ENCODE results near the gene EEF1A2.
A peak's percentile ranks its signal among the peaks of the same experiment; 100 is the strongest.

Gene EEF1A2

DNA sequence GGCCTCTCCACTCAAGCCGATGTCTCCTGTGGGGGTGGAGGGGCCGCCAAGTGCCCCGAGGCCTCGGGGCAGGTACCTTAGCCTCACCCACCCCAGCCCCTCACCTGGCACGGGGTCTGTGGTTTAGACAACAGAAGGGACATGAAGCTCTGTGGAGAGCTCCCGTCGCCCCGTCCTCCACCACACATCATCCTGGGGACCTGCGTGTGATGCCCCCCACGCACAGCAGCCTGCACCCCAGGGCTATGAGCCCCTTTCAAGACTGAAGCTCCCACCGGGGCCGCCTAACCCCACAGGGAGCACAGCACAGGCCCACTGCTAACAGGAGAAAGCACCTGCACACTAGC lies 34.6 kb downstream of the EEF1A2 start:
- DNase-seq: no peak
- in situ Hi-C loops (cut with HindIII; ENCODE audit: low pct_ligation_motif_present, low pct_unique_long_range_greater_than_20kb, low sequenced_read_pairs): no loop called here

DNA sequence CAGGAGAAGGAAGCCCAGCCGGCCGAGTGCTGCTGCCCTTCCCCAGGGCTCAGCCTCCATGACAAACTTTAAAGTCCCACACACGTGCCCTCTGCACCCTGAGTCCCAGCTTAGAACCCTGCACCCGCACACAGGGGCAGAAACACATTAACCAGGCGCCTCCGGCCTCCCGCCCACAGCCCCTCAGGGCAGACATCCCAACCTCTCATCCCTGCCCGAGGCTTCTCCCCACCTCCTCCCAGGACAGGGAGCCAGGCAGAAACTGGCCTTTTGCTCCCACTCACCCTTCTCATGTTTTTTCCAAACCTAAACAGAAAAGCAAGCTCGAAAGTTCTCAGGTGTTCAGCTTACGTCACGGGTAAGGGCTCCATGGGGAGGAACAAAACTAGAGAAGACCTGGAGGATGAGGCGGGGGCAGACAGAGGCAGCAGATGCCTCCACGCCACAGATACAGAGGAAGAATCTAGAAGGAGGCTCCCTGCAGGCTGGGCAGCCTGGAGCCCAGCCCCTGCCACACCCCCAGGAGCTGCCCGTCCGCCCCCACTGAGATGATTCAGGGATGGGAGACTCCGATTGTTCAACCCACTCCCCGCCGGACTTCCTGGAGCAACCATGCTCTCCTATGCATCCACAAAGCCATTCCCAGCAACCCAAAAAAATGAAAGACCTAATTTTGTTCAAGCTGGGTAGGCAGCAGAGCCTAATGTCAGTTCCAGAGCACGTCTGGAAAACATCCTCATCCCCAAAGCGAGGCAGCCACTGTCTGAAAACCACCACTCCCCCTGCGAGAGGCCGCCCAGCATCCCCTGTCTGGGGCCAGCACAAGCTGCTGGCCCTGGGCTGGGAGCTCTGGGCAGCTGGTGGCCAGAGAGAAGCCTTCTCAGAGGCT lies 35.2 kb downstream of the EEF1A2 start:
- in situ Hi-C loops (cut with HindIII; ENCODE audit: low pct_ligation_motif_present, low pct_unique_long_range_greater_than_20kb, low sequenced_read_pairs): no loop called here
- DNase-seq: no peak

DNA sequence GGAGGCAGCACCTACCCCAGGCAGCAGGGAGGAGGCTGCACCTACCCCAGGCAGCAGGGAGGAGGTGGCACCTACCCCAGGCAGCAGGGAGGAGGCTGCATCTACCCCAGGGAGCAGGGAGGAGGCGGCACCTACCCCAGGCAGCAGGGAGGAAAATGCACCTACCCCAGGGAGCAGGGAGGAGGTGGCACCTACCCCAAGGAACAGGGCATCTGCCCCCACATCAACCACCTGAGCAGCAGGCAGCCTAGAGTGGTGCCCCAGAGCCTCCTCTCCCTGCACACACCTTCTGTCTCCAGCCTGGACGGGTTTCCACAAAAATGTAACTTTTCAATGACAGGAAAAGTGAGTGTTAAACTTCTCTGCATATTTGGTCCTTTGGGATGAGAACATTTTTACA lies 36.6 kb downstream of the EEF1A2 start:
- DNase-seq: no peak
- in situ Hi-C loops (cut with HindIII; ENCODE audit: low pct_ligation_motif_present, low pct_unique_long_range_greater_than_20kb, low sequenced_read_pairs): no loop called here

DNA sequence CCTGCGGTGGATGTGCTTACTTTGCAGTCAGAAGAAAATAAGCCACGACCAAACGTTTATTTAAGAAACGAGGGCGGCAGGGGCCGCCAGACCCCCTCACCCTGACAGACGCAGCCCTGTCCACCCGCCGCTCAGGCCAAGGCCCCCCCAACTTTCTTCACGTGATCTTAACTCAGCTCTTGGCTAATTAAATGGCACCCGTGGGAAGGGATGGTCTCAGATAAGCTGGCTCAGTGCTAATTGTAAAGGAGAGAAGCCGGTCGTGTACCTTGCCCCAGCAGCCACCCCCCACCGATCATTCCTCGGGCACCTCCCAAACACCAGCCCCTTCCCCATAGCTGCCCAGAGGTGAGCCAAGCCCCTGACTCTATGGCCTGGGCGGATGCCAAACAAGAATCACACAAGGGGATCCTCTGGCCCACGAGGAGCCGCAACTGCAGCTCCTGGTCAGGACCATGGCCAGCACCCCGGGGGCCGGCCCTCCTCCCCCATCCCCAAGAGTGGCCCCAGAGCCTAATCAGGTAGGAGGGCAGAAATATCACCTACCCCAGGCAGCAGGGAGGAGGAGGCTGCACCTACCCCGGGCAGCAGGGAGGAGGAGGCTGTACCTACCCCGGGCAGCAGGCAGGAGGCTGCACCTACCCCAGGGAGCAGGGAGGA lies 37.6 kb downstream of the EEF1A2 start:
- in situ Hi-C loops (cut with HindIII; ENCODE audit: low pct_ligation_motif_present, low pct_unique_long_range_greater_than_20kb, low sequenced_read_pairs): no loop called here
- DNase-seq: peak; percentile 26

GRCh38 chr20:63459070-63459380 lies 39.9 kb downstream of the EEF1A2 start:
- in situ Hi-C loops (cut with HindIII; ENCODE audit: low pct_ligation_motif_present, low pct_unique_long_range_greater_than_20kb, low sequenced_read_pairs): no loop called here
- DNase-seq: no peak

- in situ Hi-C loops (cut with HindIII; ENCODE audit: low pct_ligation_motif_present, low pct_unique_long_range_greater_than_20kb, low sequenced_read_pairs): no loop called here
- no peak for DNase-seq
Measured at GRCh38 chr20:63458170-63459069, 40.5 kb downstream of the EEF1A2 start.

DNA sequence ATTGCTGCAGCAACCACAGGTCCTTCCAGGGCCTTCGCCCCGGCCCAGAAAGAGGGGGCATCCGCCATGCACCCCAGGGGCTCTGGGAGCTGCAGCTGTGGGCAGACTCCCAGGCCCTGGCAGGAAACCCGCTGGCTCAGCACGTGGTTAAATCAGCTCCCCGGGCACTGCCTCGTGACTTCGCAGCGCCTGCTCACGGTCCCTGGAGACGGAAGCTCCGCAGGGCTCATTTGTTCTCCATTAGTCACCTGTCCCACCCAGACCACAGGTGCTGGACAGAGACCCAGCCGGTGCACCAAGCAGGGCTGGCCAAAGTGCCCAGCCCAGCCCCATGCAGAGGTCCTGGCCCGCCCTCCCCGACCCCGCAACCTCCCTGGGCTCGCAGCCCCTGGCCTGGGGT lies 41.1 kb downstream of the EEF1A2 start:
- DNase-seq: peak; percentile 73
- in situ Hi-C loops (cut with HindIII; ENCODE audit: low pct_ligation_motif_present, low pct_unique_long_range_greater_than_20kb, low sequenced_read_pairs): no loop called here

DNA sequence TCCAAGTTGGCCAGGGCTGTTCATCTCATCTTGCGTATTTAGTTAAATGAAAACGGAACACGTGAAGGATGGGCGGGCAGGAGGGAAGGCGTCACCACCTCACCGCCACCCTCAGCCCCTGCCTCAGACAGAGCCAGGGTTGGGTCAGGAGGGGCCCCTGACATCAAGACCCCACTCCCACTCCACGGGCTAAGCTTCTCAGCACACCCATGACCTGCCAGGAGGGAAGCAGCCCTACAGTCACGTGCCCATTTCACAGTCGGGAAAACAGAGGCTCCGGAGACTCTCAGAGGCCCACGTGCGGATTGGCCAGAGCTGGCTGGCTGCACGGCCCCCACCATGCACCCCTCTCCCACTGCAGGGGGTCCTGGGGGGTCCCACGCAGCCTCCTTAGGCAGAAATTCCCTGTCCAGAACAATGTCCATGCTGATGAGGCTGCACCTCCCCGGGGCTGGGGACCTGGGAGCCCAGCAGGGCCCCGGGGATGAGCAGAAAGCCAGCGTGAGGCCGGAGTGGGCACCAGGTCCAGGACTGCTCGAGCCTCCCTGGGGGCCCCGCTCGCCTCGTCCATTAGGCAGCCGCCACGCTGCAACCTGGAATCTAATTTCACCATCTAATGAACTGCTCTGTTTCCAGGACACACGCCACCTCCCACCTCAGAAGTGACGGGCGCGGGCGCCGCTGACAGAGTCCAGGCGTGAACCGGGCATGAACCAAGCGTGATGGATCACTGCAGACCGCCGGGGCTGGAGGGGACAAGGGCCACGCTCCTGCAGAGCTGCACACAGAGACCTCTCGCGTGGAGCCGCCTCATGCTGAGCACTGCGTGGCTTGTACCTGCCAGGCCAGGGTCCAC lies 42.2 kb downstream of the EEF1A2 start:
- no peak for DNase-seq
- in situ Hi-C loops (cut with HindIII; ENCODE audit: low pct_ligation_motif_present, low pct_unique_long_range_greater_than_20kb, low sequenced_read_pairs): no loop called here

DNA sequence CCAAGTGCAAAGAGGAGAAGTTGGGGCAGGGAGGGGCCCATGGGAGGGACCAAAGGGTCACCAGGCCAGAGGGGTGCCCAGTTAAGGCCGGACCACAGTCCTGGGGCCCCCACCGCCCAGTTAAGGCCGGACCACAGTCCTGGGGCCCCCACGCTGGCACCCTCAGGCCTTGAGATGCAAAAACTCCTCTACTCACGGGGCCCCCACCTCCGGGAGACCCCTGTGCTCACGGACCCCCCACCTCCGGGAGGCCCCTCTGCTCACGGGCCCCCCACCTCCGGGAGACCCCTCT lies 43.4 kb downstream of the EEF1A2 start:
- in situ Hi-C loops (cut with HindIII; ENCODE audit: low pct_ligation_motif_present, low pct_unique_long_range_greater_than_20kb, low sequenced_read_pairs): no loop called here

GRCh38 chr20:63454731-63455567 lies 43.9 kb downstream of the EEF1A2 start:
- in situ Hi-C loops (cut with HindIII; ENCODE audit: low pct_ligation_motif_present, low pct_unique_long_range_greater_than_20kb, low sequenced_read_pairs): no loop called here
- no peak for DNase-seq

More for the DNA sequence above, 43.4 kb downstream of the EEF1A2 start:
- DNase-seq: no peak

DNA sequence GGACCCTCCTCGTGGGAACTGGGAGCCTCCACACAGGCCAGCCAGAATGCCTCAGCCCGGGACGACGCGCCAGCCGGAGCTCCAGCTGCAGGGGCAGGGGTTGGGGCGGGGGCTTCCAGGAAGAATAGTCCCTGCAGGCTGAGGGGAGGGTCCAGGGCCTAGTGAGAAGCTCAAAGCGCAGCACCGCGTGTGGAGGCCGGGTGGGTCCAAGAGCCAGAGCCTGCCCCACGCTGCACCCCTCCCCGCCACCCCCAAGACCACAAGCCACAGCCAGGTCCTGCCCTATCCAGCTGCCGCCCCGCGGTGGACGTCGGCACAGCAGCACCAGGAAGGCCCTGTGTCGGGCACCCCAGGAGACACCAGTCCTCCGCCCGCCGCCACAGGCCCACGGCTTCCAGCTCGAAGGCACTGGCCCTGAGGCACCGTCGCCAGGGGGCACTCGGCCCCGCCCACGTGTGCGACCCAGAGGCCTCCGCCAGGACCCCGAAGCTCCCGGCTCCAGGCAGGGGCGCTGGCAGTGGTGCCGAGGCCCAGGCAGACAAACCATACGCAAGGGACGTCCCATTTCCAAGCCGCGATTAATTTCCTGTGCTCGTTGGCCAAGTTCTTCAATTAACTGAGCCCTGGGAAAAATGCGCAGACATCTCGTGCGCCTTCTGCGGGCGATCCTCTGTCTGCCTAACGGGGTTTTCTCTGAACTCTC lies 45.9 kb downstream of the EEF1A2 start:
- no peak for DNase-seq
- in situ Hi-C loops (cut with HindIII; ENCODE audit: low pct_ligation_motif_present, low pct_unique_long_range_greater_than_20kb, low sequenced_read_pairs): no loop called here

- in situ Hi-C loops (cut with HindIII; ENCODE audit: low pct_ligation_motif_present, low pct_unique_long_range_greater_than_20kb, low sequenced_read_pairs): no loop called here
- no peak for DNase-seq
Measured at GRCh38 chr20:63452341-63452740, 46.5 kb downstream of the EEF1A2 start.

DNA sequence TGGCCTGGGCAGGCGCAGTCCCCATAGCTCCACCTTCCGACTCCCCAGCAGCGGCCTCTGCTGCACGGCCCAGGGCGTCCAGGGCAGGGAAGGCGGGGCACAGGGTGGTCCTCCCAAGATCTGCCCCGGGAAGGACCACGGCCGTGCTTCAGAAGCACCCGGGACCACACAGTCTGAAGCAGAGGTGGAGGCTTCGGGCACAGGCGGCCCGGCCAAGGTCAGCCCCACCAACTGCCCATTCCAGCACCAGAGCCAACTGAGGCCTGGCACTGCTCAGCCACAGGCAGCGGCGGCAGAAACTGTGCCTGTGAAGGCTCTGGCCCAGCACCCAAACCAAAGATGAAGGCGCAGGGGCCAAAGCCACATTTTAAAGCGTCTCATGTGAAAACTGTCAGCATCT lies 47.1 kb downstream of the EEF1A2 start:
- DNase-seq: no peak
- in situ Hi-C loops (cut with HindIII; ENCODE audit: low pct_ligation_motif_present, low pct_unique_long_range_greater_than_20kb, low sequenced_read_pairs): no loop called here

DNA sequence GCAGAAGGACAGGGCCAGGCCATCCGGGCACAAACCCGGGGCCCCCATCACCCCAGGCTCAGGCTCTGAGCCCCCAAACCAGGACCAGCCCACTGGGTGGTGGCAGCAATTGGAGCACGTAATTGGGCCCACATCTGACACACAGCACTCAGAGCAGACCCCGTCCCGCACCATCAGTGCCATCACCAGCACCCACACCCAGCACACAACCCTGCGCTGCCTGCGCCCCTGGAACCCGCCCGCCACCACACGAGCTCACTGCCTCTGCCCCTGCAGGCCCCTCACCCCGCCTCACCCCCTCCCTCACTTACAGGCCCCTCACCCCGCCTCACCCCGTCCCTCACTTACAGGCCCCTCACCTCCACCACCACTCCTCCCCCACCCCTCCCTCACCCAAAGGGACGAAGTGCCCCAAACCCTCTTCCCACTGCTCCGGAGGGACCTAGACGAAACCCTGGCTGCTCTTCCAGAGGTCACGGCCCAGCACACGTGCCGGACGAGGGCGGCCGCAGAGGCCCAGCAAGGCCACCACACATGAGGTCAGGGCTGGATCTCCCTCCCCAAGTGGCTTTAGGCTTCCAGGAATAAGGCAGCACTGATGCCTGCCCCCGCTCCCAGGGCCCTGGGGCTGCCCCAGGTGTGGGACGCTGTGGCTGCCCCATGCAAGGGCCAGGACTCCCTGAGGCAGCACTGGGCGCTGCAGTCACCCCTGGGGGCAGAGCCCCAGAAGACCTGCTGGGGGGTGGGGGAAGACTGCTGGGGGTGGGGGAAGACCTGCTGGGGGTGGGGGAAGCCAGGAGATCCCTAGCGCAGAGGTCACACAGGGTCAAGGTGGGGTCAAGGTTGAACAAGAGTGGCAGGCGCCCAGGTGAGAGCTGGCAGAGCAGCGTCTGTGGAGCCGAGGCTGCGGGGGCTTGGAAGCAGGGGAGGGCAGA lies 48.8 kb downstream of the EEF1A2 start:
- no peak for DNase-seq
- in situ Hi-C loops (cut with HindIII; ENCODE audit: low pct_ligation_motif_present, low pct_unique_long_range_greater_than_20kb, low sequenced_read_pairs): no loop called here

DNA sequence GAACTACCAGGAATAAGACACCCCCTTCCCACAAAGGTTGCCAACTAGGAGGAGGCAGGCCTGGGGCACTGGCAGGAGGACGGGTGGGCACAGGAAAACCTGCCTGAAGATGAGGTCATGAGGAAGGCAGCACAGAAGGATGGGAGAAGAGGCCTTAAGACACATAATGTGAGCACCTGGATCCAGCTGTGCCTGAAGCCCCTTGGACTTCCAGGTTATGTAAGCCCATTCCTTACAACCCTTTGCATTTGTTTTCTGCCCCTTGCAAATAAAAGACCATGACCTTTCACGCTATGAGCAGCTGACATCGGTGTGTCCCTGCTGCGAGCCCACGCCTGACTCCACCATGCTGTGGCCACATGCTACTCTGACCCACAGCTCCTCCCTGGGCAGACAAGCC lies 49.9 kb downstream of the EEF1A2 start:
- in situ Hi-C loops (cut with HindIII; ENCODE audit: low pct_ligation_motif_present, low pct_unique_long_range_greater_than_20kb, low sequenced_read_pairs): no loop called here

DNA sequence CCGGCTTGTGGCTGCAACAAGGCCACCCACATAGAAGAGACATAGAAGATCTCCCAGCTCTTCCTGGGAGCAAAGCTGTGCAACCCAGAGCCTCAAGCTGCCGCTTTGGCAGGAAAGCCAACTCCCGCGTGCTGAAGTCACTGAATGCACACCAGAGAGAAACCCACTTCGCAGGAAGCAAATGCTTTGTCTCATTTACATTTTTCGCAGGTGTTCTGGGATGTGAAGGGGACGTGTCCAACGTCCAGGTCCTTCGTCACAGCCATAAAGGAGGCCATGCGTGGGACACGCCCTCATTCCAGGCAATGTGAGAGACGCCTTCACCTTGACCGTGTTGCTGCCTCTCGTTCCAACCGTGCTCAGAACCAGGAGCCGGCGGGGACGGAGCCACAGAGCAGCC lies 50.9 kb downstream of the EEF1A2 start:
- in situ Hi-C loops (cut with HindIII; ENCODE audit: low pct_ligation_motif_present, low pct_unique_long_range_greater_than_20kb, low sequenced_read_pairs): no loop called here
- no peak for DNase-seq

More for the DNA sequence above, 49.9 kb downstream of the EEF1A2 start:
- no peak for DNase-seq
